ENCODE data around the gene GANAB. TPM values are rescaled to one million over a fixed set of nuclear protein-coding genes. Genes with fewer than 3 reads are reported as not detected.

Gene GANAB
- total RNA-seq, 1 experiment from 2014 or later, result 364 TPM

GRCh38 chr11:62673196-62673525, 26.7 kb upstream of the GANAB start:
- POLR2A ChIA-PET, result interaction anchor here (0.7 to 10.6 kb wide), 14 partner anchors 8 to 120 kb away, joined by 3 to 182 read pairs (median 26); partner anchors contain the start of genes B3GAT3, C11orf98, CSKMT and GANAB
- no peak for DNase-seq (ENCODE audit: unreplicated experiment)
- intact Hi-C loops (cut with micrococcal nuclease), result loop anchor here (5.0 kb wide), 1 partner anchor 81 kb away; the partner anchor contains the start of gene TUT1
- peaks cover 20% of the 10 kb centered on the region for H3K4me1 Mint-ChIP-seq (ENCODE audit: insufficient read depth, unreplicated experiment)
- BruUV-seq (replicated peaks), result no TSS peak
- CTCF ChIA-PET, result interaction anchor here (0.6 to 1.6 kb wide), 7 partner anchors 10 to 185 kb away, joined by 3 to 5 read pairs (median 4); no protein-coding TSS in a partner anchor
- H3K4me3 Mint-ChIP-seq (ENCODE audit: unreplicated experiment), result peak overlapping the region; percentile 95
- TF ChIP-seq CTCF (IDR thresholded peaks at IDR 0.05; ENCODE audit: unreplicated experiment), result no peak
- H3K9me3 Mint-ChIP-seq (ENCODE audit: unreplicated experiment), result no peaks in the 10 kb centered on the region
- peaks cover 71% of the 10 kb centered on the region for H3K36me3 Mint-ChIP-seq (ENCODE audit: insufficient read depth, unreplicated experiment)
- no peaks in the 10 kb centered on the region for H3K27me3 Mint-ChIP-seq (ENCODE audit: insufficient read depth, unreplicated experiment)
- peak overlapping the region; percentile 95 for H3K27ac Mint-ChIP-seq (ENCODE audit: low read depth, unreplicated experiment)

GRCh38 chr11:62671608-62672389, 25.4 kb upstream of the GANAB start, which contains the start of the genes LBHD1 and UQCC3:
TSS of gene LBHD1 (minus strand) at chr11:62672267. CDS start at chr11:62670031, 2,236 bp downstream.
TSS of gene UQCC3 (plus strand) at chr11:62671673. CDS start at chr11:62671746, 73 bp downstream.
- peaks cover 72% of the 10 kb centered on the region for H3K36me3 Mint-ChIP-seq (ENCODE audit: insufficient read depth, unreplicated experiment)
- POLR2A ChIA-PET, result interaction anchor here (0.5 to 10.6 kb wide), 44 partner anchors 7 to 548 kb away, joined by 3 to 182 read pairs (median 8); partner anchors contain the start of genes B3GAT3, GANAB, GNG3 and HNRNPUL2
- DNase-seq (ENCODE audit: unreplicated experiment), result peak; percentile 85

GRCh38 chr11:62671236-62671607, 24.8 kb upstream of the GANAB start:
- ChIA-PET CTCF (interaction anchor here (0.5 to 1.5 kb wide), 3 partner anchors 9 to 117 kb away, joined by 3 to 11 read pairs (median 3); no protein-coding TSS in a partner anchor), POLR2A (interaction anchor here (0.6 to 10.6 kb wide), 38 partner anchors 7 to 547 kb away, joined by 3 to 182 read pairs (median 10); partner anchors contain the start of genes B3GAT3, GANAB, GNG3 and HNRNPUL2)
- no TSS peak for BruUV-seq (replicated peaks)
- no peaks in the 10 kb centered on the region for H3K9me3 Mint-ChIP-seq (ENCODE audit: unreplicated experiment)
- DNase-seq (ENCODE audit: unreplicated experiment), result no peak
- H3K4me3 Mint-ChIP-seq (ENCODE audit: unreplicated experiment), result peak overlapping the region; percentile 95
- H3K27ac Mint-ChIP-seq (ENCODE audit: low read depth, unreplicated experiment), result peak overlapping the region; percentile 95
- intact Hi-C loops (cut with micrococcal nuclease), result loop anchor here (5.0 kb wide), 1 partner anchor 79 kb away; the partner anchor contains the start of gene TUT1
- H3K4me1 Mint-ChIP-seq (ENCODE audit: insufficient read depth, unreplicated experiment), result peaks cover 5% of the 10 kb centered on the region
- TF ChIP-seq CTCF (IDR thresholded peaks at IDR 0.05; ENCODE audit: unreplicated experiment), result no peak
- H3K36me3 Mint-ChIP-seq (ENCODE audit: insufficient read depth, unreplicated experiment), result peaks cover 72% of the 10 kb centered on the region
- no peaks in the 10 kb centered on the region for H3K27me3 Mint-ChIP-seq (ENCODE audit: insufficient read depth, unreplicated experiment)

More at GRCh38 chr11:62671608-62672389, 25.4 kb upstream of the GANAB start, which contains the start of the genes LBHD1 and UQCC3:
- CTCF ChIA-PET, result interaction anchor here (0.5 to 1.5 kb wide), 5 partner anchors 9 to 116 kb away, joined by 3 to 11 read pairs (median 3); no protein-coding TSS in a partner anchor
- intact Hi-C loops (cut with micrococcal nuclease), result loop anchor here (5.0 kb wide), 1 partner anchor 79 kb away; the partner anchor contains the start of gene TUT1
- Mint-ChIP-seq H3K27ac (ENCODE audit: low read depth, unreplicated experiment) (peak within 1 kb of the TSS; percentile 95), H3K4me1 (ENCODE audit: insufficient read depth, unreplicated experiment) (peaks cover 6% of the 10 kb centered on the region), H3K4me3 (ENCODE audit: unreplicated experiment) (peak within 1 kb of the TSS; percentile 95), H3K27me3 (ENCODE audit: insufficient read depth, unreplicated experiment) (no peaks in the 10 kb centered on the region), H3K9me3 (ENCODE audit: unreplicated experiment) (no peaks in the 10 kb centered on the region)
- BruUV-seq (replicated peaks), result TSS peak; percentile 22
- no peak for TF ChIP-seq CTCF (IDR thresholded peaks at IDR 0.05; ENCODE audit: unreplicated experiment)
